HG03558 (cell line): Measurements from ENCODE around the gene THSD4.
"Not testable (repeated sequence)": the region's sequence is repeated elsewhere in the genome, so short reads cannot be mapped to it uniquely, and the experiment has no call there.

Experiments used
- ATAC-seq: cut with Tn5 transposase; IDR thresholded peaks from one replicate; pipeline ENCODE4 v1.9.1; 2021; ENCODE audit warnings: moderate number of reproducible peaks; ENCODE audit not compliant: unreplicated experiment; ENCODE audit errors: extremely low read depth

Gene THSD4

DNA sequence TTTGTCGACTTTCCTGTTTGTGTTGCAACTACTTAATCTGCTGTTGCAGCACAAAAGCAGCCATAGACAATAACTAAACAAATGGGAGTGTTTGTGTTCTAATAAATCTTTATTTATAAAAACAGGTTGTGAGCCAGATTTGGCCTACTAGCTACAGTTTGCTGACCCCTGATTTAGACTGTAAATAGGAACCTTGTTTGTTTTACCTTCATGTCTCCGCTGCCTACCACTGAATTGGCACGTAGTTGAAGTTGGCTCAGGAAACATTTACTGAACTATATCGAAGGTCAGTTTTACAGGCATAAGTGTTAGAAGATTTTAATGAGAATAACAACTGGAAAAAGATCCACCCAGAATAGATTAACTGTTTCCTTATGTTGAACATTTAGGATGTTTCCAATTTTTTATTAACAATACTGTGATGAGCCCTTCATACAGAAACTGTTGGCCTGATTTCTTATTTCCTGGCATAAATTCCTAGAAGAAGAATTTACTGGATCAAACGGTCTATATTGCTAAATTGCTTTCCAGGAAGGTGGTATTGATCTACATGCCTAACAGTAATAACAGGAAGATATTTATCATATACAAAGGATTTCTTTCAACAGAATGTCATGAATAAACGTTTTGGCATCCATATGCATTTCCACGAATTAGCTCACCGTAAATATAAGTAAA, 538.9 kb downstream of the THSD4 start:
- ATAC-seq = no peak

DNA sequence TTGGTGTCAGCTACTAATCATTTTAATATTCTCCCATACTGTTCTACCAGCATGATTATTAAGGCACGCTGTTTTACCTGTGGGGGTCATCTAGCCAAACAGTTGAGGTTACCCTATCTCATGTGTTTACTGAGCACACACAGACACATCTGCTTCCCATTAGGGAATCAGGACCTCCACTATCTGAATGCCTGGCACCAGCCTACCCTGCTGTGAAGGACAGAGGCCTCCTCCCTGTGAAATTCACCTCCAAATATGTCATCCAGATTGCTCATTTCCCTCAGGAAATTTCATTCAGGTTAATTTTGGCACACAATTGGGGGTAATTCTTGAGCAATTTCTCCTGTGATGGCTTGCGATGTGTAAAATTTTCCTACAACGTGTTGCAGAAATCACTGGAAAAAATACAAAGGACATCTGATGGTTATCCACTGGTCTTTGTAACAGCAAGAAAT, 539.5 kb downstream of the THSD4 start:
- ATAC-seq = no peak

DNA sequence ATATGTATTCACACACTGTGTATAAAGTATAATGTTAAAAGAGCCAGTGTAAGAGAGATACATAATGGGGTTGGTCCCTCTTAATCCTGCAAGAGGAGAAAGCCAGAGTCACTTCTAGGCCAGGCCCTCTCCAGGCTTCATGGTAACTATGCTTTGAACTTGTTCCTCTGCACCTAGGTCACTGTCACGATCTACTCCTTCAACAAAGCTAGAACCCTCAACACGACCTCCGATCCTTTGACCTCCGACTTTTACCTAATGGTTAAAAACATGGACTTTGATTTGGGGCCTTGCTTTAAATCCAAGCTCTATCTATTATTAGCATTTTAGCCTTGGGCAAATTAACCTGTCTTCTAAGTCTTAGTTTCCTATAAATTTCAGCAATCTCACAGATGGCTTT, 541.2 kb downstream of the THSD4 start:
- no peak for ATAC-seq

DNA sequence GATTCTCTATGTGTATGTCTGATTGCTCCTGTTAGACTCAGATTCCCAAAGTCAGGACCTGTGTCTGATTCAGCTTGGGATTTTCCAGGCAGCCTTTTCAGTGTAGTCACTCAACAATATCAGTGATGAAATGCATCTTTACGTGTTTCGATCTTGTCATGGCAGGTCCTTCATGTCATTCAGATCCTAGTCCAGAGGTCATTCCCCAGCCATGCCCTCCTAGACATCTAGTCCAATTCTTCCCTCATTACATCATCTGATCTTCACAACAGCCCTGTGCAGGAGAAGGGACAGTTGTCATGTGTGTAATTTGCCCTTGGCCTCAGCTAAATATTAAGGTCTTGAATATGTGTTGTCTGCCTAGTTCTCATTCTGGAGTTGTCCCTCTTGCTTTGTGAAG, 541.9 kb downstream of the THSD4 start:
- ATAC-seq = no peak

DNA sequence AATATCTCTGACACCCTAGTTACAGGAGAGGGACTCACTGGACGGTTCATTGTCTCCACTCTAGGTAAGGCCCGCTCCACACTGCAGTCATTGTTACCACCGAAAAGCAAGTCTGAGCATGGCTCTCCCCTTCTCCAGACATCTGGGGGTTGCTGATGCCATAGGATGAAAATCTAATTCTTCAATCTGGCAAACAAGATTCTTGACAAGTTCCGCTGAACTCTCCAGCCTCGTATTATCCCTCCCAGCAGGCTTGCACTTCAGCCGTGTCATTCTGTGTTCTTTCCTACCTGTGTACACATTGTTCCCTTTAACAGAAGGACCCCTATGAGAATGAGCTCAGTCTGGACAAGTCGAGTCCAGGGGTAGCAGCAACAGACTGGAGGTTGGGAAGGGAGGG, 542.8 kb downstream of the THSD4 start:
- no peak for ATAC-seq

DNA sequence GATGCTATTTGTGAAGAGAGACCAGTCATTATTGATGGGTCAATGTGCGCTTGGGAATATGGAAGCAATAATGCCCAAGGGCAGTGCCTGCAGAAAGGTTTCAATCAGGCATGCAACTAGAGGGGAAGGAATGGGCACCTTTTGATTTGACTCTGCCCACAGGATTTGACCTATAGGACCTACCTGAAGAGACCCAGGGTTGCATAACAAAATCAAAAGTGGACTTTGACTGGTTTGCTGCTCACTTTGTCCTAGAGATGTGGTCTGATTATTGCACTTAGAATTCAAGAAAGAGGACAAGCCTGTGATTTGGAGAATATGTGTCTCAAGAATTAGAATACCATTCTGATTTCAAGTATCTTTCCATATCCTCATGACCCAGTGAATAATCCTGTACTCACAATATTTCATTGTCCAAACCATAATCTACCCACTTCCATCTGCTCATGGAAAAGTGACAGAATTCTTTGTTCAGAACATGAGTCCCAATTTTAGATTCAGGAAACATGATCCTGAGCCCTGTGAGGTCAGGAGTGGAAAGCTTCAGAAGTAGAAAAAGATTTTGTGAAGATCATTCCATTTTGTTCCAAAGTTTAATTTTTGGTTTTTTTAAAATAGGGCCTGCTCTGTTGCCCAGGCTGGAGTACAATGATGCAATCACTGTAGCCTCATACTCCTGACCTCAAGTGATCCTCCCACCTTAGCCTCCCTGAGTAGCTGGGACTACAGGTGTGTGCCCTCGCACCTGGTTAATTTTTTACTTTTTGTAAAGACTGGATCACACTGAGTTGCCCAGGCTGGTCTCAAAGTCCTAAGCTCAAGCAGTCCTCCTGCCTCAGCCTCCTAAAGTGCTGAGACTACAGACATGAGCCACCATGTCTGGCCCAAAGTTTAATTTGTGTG, 543.8 kb downstream of the THSD4 start:
- no peak for ATAC-seq

DNA sequence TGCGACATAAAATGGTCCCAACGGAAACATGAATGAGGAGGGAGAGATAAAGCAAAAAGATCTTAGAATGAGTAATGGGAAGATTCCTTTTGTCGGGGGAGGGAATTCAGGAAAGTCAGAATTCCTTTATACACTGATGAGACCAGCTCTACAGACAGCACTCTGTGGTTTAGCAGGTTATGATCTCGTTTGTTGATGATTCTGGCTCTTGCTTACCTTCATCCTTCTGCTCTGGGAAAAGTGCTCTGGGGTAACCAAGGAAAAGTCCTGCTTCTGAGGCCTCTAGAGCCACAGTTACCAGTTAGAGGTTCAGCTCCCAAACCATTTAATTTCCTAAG, 544.4 kb downstream of the THSD4 start:
- no peak for ATAC-seq

DNA sequence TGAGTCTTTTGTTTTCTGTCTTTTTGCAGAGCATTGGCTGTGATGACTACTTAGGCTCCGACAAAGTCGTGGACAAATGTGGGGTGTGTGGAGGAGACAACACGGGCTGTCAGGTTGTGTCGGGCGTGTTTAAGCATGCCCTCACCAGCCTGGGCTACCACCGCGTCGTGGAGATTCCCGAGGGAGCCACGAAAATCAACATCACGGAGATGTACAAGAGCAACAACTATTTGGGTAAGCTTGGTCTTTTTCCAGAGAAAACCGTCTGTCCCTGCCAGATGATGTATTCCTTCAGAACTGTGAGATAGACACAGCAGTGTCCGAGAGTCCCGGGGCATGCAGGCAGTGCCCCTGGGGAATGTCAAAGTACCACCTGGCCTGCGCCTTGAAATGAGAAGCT, 545.2 kb downstream of the THSD4 start:
- no peak for ATAC-seq

DNA sequence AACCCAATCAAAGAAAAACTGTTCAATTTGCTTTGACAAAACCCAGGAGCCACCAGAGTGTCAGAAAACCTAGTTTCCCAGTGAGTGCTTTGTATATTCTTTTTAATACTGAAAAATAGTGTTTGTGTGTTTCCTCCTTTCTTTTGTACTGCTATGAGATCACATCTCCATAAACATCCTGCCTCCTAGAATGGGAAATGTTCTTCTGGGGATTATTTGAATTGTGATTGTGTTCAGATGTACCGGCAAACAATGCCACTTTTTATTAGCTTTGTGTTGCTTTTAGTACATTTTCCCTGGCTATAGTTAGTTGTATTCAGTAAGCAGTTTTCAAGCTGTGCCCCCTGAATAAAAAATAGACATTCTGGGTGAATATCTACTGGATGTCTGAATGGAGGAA, 547.0 kb downstream of the THSD4 start:
- ATAC-seq = no peak

DNA sequence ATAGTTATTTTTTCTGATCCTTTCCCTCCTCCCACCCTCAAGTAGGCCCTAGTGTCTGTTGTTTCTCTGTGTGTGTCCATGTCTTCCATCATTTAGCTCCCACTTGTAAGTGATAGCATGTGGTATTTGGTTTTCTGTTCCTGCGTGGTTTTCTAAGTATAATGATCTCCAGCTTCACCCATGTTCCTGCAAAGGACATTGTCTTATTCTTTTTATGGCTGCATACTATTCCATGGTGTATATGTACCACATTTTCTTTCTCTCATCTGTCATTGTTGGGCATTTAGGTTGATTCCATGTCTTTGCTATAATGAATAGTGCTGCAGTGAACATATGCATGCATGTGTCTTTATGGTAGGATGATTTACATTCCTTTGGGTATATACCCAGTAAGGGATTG, 549.4 kb downstream of the THSD4 start:
- no peak for ATAC-seq

DNA sequence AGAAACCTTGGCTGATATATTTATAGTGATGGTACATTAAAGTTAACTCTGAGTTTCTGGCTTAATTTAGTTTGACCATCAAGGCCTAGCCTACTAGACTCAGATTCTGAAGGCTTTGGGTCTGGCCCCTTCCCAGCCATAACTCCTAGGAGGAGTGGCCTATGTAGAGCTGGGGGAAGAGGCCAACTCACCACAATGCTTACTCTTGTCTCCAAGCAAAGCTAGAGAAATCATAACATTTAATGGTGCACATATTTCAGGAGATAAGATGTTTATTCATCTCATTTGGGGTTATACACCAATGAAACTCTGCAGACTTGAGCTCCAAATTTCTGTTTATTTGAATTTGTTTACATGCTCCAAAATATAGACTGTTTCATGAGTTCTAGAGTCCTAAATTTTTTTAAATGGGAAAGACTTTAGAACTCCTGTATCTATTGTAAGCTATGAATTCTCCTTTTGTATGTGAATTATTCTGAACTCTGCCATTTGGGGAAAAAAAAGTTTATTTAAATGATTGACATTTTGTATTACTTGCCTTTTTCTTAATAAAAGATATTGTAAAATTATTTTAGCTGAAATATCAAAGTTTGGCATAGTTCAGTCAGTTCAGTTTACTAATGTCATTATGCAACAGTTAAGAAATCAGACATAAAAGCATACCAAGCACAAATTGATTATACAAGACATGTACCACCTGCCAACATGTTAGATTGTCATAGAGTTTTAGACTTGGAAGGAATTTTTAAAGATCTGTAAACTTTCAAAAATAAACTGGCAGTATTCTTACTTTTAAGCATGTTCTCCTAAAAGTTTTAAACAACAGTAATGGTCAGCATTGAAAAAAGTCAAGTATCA, 551.7 kb downstream of the THSD4 start:
- ATAC-seq = no peak

DNA sequence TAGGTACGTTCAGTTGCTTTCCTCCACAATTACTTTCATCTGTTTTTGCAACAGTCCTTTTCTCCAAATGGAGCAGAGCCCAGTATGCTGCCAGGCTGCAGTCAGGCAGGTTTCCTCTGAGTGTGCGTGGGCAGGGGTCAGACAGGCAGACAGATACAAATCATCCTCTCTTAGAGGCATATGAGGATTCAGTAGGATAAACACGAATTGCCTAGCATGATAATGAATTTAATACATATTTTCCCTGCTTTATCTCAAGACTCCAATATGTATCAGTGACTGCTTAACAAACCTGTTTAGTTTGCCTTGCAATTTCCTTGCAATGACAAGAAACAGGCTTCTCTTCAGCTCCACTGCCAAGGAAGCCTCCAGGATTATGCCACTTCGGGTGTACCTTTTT, 554.4 kb downstream of the THSD4 start:
- ATAC-seq = no peak

DNA sequence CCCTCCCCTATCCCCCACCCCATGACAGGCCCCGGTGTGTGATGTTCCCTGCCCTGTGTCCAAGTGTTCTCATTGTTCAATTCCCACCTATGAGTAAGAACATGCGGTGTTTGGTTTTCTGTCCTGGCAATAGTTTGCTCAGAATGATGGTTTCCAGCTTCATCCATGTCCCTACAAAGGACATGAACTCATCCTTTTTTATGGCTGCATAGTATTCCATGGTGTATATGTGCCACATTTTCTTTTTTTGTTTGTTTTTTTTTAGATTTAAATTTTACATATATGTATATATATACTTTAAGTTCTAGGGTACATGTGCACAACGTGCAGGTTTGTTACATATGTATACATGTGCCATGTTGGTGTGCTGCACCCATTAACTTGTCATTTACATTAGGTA, 555.0 kb downstream of the THSD4 start:
- ATAC-seq = not testable (repeated sequence)

DNA sequence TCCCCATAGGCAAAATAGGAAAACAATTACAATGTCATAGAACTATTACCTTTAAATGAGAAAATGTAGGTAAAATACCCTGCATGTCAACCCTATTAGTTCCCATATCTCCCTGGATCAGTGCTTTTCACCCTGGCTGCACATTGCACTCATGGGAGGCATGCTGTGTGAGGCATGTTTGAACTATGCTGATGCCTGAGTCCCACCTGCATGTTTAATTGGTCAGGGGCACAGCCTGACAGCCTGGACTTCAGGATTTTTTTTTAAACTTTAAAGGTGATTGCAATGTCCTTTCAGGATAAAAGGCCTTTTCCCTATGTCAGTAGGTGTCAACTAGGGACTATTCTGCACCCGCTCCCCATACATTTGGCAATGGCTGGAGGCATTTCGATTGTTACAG, 559.1 kb downstream of the THSD4 start:
- ATAC-seq = no peak

DNA sequence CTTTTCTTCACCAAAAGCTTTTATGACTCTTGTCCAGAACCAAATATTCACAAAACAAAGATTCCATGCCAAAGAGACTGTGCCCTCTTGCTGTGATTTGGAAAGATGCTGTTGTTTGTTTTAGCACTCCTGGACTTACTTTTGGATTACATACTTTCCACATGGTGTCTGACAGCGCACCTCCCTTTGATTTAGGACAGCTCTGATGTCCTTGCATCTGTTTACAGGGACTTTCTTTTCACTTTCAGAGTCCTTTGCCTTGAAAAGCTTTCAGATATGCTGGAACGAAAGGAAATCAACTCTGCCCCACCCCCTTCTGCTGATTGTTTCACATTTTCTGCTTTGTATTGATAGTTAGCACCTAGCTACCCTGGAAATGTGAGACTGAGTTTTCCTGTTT, 562.1 kb downstream of the THSD4 start:
- no peak for ATAC-seq

DNA sequence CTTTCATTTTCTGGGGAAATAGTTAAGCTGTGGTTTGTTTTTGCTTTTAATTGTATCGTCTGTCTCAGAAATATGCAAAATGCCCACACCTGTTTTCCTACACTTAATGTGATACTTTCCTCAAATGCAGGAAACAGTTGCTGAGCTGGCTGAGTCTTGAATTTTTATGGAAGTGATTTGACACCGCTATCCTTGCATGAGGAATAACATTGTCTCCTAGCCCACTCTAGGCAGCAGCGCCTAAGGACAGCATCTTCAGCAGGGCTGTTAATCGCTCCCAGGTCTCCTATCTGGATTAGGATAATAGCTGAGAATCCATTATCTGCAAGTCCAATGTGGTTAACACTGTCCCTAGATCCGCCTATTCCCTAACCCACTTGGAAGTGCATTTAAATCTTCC, 562.5 kb downstream of the THSD4 start:
- no peak for ATAC-seq

DNA sequence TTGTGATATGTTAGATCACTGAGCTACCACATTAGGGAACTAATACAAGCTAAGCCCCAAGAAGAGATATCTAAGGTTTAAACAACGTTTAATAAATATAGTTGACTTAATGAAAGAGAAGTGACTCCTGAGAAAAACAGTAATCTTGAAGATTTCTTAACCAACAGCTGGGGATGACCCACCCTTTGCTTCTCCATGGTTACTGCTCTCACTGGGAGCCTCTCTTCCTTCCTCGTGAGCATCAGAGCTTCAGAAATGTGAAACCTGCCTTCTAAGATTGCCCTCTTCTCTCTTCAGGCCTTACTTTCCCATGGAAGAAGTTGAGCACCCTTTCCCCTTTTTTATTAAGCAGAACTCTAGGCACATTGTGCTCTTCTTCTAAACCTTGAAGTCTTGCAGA, 562.9 kb downstream of the THSD4 start:
- no peak for ATAC-seq

DNA sequence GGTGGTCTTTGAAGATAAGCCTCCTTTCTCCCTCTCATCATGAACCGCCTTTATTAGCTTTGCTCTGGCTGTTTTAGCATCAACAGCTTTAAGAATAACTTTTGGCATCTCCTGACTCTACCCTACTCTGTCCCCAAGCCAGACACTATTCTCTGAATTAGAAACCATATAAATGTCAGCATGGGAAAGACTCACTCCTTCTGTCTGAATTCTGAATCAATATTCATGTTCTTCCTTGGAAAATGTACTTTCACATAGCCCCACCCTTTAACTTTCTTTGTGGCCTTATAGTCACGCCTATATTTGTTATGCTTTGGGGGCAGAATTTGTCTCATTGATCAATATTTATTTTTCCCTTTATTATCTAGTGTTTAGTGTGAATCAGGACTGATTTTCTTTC, 563.3 kb downstream of the THSD4 start:
- ATAC-seq = no peak

DNA sequence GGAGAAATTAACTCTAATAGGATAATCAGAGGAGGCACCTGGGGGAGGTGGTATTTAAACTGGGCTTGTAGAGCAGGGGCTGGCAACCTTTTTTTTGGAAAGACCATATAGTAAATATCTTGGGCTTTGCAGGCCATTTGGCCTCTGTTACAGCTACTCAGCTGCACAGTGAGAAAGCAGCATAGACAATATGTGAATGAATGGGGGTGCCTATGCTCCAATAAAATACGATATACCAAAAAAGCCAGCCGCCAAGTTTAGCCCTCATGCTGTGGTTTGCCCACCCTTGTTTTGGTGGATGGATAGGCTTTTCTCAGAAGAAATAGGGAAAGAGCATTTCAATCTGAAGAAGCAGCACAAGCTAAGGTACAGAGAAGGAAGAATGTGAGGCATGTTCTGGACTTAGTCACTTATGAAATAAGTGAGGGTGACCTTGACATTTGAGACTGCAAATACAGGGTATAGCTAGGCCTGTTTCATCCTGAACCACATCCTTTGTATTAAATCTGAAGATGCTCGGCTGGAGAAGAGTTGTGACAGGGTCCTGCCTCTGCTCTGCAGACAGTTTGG, 564.0 kb downstream of the THSD4 start:
- ATAC-seq = no peak

DNA sequence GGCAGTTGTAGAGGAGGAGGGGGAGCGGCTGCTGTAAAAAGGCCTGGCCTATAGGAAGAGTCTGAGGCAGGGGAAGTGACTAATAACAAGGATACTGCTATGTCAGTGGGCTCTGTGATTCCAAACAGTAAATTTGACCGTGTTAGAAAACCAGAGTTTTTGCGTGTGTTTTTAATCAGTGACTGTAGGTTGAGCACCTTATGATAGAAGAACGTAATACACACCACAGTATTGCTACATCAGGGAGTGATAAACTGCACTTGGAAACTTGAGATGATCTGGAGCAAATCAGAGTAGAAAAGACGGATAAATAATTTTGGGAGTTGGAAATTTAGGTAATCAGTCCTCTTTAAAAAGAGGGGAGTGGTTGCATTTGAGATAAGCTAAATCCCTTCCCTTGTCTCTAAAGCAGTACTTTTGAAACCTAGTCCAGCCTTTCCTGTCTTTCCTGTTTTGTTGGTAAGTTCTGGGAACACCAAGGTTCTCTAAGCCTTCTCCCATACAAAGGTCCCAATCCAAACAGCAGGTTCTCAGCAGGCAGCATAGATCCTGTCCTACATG, 564.6 kb downstream of the THSD4 start:
- ATAC-seq = no peak
